ENCODE measurements around the gene PLEKHH2.
"Not testable (repeated sequence)": the region's sequence is repeated elsewhere in the genome, so short reads cannot be mapped to it uniquely, and the experiment has no call there.

The PLEKHH2 gene

GRCh38 chr2:43636621-43637020 is 439 bp upstream of the PLEKHH2 start:
- no peak for DNase-seq (ENCODE audit: low read depth in 2 of 2)

- DNase-seq (ENCODE audit: low read depth in 2 of 2) = no peak
Measured at GRCh38 chr2:43642363-43642762, 5.3 kb downstream of the PLEKHH2 start.

GRCh38 chr2:43643680-43644079 is 6.6 kb downstream of the PLEKHH2 start:
- no peak for DNase-seq (ENCODE audit: low read depth in 2 of 2)

GRCh38 chr2:43648994-43649701 is 12.1 kb downstream of the PLEKHH2 start:
- no peak for DNase-seq (ENCODE audit: low read depth in 2 of 2)

GRCh38 chr2:43653506-43653905 is 16.4 kb downstream of the PLEKHH2 start:
- no peak for DNase-seq (ENCODE audit: low read depth in 2 of 2)

GRCh38 chr2:43657241-43657640 is 20.2 kb downstream of the PLEKHH2 start:
- DNase-seq (ENCODE audit: low read depth in 2 of 2) = no peak

GRCh38 chr2:43675646-43676321 is 38.7 kb downstream of the PLEKHH2 start:
- no peak for DNase-seq (ENCODE audit: low read depth in 2 of 2)

- peak in 1 of 2 donors; percentile 5 for DNase-seq (ENCODE audit: low read depth in 2 of 2)
Measured at GRCh38 chr2:43676322-43677050, 39.4 kb downstream of the PLEKHH2 start, which contains the start of gene C1GALT1C1L. C1GALT1C1L (minus strand) TSS chr2:43676429; CDS start chr2:43676322, 107 bp downstream.

- DNase-seq (ENCODE audit: low read depth in 2 of 2) = not testable (repeated sequence)
Measured at GRCh38 chr2:43677783-43678182, 40.7 kb downstream of the PLEKHH2 start.

- no peak for DNase-seq (ENCODE audit: low read depth in 2 of 2)
Measured at GRCh38 chr2:43685357-43685756, 48.3 kb downstream of the PLEKHH2 start.

- DNase-seq (ENCODE audit: low read depth in 2 of 2) = no peak
Measured at GRCh38 chr2:43689999-43690398, 52.9 kb downstream of the PLEKHH2 start.

GRCh38 chr2:43692428-43692994 is 55.5 kb downstream of the PLEKHH2 start:
- no peak for DNase-seq (ENCODE audit: low read depth in 2 of 2)

- not testable (repeated sequence) for DNase-seq (ENCODE audit: low read depth in 2 of 2)
Measured at GRCh38 chr2:43698140-43698539, 61.1 kb downstream of the PLEKHH2 start.

GRCh38 chr2:43699761-43700160 is 62.7 kb downstream of the PLEKHH2 start:
- no peak for DNase-seq (ENCODE audit: low read depth in 2 of 2)

GRCh38 chr2:43701111-43701510 is 64.1 kb downstream of the PLEKHH2 start:
- no peak for DNase-seq (ENCODE audit: low read depth in 2 of 2)

GRCh38 chr2:43707255-43708015 is 70.4 kb downstream of the PLEKHH2 start:
- DNase-seq (ENCODE audit: low read depth in 2 of 2) = no peak

- DNase-seq (ENCODE audit: low read depth in 2 of 2) = no peak
Measured at GRCh38 chr2:43708178-43708577, 71.1 kb downstream of the PLEKHH2 start.

GRCh38 chr2:43708891-43709290 is 71.8 kb downstream of the PLEKHH2 start:
- no peak for DNase-seq (ENCODE audit: low read depth in 2 of 2)

- DNase-seq (ENCODE audit: low read depth in 2 of 2) = no peak
Measured at GRCh38 chr2:43710866-43711265, 73.8 kb downstream of the PLEKHH2 start.

GRCh38 chr2:43714164-43714563 is 77.1 kb downstream of the PLEKHH2 start:
- DNase-seq (ENCODE audit: low read depth in 2 of 2) = no peak

- no peak for DNase-seq (ENCODE audit: low read depth in 2 of 2)
Measured at GRCh38 chr2:43715300-43716098, 78.4 kb downstream of the PLEKHH2 start.
